ENCODE results near the gene GCGR. TPM values are rescaled to one million over a fixed set of nuclear protein-coding genes. Genes with fewer than 3 reads are reported as not detected.

Gene GCGR
- polyA plus RNA-seq, 4 donors, result 8.4 to 15.5 (median 13.0) TPM

DNA sequence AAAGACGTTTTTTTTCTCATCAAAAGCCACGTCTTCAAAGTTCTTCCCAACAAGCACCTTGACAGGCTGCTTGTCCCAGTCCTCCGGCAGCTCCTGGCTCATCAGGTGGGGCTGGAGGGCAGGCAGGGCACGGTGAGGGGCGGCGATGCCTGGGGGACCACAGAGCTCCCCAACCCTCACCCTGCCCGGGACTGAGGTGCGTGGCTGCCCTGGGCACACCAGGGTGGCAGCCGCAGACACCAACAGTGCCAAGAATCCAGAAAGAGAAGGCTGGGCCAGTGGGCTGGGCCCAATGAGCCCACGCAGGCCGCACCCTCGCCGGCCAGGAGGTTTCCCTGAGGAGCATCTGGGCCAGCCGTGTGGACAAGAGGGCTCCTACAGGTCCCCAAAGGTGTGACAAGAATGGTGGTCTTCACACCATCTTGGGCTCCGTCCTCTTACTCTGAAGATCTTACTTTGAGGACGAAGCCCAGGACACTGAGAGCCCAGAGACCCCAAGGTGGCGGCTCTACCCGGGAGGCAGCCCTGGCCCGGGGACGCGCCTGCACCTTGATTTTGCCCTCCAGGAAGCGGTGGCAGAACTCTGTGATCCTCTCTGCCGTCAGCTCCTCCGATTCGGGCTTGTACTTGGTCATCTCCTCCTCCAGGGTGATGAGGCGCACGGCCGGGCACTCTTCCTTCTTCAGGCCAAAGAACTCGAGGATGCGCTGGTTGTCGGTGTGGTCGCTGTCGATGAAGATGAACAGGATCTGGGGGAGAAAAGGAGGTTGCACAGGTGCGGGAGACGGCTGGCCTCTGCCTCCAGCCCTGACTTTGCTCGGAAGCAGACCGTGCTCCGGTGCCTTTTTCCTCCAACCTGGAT lies 42.2 kb downstream of the GCGR start:
- DNase-seq (ENCODE audit: low read depth in 4 of 4, low spot score in 3 of 4), result no peak

DNA sequence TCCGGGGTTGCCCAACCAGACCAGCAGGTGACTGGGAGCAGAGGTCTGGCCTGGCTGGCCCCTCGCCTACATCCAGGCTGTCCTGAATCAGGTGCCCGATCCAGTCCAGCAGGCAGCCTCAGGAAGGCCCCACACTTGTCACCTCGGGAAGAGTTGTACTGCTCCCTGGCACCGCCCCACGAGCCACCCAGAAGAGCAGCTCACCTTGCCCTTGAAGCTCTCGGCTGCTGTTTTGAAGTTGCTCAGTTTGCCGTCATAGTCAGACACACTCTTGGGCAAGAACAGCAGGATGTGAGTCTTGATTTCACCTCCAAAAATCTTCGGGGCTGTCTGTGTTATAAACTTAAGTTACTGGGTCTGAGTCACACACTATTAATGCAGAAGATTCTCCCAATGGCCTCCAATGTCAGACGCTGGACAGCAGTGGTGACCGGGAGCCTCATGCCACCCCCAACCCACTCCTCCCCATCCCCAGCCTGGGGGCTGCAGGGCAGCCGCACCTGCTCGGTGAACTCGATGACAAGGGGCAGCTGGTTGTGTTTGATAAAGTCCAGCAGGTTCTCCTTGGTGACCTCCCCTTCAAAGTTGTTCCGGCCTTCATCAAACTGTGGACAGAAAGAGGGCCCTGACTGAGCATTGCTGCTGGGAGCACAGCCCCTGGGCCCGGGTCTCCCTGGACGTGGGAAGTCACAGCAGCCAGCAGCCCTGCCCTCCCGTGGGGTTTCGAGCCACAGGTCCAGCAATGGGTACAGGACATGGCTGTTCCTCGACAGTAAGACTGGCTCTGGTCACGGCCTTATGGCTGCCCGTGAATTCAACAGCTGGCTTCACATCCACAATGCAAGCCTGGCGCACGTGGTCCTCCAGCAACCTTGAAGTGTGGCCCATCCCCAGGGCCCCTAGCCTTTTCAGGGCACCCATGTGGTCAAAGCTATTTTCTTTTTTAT lies 43.1 kb downstream of the GCGR start:
- DNase-seq (ENCODE audit: low read depth in 4 of 4, low spot score in 3 of 4), result no peak

DNA sequence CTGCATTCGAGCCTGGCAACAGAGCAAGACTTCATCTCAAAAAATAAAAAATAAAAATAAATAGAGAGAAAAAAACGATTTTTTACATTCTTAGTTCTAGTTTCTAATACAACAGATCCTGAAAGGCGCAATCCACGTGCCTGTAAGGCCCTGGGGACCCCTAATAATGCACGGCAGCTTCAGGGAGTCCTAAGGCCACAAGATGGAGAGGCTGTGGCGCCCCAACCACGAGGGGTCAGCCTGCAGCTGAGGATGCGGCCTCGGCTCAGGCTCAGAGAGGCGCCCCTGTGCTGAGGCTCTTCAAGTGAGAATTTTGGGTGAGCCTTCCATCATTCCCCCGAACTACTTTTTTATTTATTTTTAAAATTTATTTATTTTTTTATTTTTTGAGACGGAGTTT lies 45.5 kb downstream of the GCGR start:
- no peak for DNase-seq (ENCODE audit: low read depth in 4 of 4, low spot score in 3 of 4)

DNA sequence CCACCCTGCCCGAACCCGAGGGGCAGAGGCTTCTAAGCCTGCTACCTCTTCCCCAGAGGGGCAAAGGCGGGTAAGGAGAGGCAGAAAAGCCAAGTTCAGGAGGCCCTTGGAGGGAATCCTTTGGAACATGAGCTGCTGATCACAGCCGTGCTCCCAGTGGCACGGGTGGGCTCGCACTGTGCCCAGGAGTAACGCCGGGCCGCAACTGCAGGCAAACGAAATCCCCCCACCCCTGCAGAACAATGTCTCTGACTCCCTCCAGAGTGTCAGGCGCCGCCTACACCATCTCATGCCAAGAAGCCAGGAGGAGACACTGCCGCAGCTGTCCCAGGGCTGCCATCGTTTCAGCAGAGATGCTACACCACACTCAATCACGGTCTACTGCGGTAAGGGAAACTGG lies 47.5 kb downstream of the GCGR start:
- DNase-seq (ENCODE audit: low read depth in 4 of 4, low spot score in 3 of 4), result no peak

DNA sequence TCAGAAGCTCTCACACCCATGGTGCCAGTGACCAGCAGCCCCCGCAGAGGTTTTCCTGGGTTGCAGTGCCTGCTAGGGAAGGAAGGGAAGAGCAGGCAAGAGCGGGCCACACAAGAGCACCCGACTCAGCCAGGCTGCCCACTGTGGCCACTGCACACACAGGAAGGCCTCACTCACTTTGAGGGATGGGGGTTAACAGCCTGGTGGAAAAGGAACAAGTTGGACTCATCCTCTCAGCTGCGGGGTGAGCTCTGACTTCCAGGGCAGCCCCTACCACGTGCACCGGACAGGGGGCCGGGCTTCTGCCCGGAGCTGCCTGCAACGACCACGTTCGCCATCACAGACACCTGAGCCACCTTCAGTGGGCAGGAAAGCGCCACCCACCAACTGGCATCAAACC lies 48.3 kb downstream of the GCGR start:
- DNase-seq (ENCODE audit: low read depth in 4 of 4, low spot score in 3 of 4), result no peak

DNA sequence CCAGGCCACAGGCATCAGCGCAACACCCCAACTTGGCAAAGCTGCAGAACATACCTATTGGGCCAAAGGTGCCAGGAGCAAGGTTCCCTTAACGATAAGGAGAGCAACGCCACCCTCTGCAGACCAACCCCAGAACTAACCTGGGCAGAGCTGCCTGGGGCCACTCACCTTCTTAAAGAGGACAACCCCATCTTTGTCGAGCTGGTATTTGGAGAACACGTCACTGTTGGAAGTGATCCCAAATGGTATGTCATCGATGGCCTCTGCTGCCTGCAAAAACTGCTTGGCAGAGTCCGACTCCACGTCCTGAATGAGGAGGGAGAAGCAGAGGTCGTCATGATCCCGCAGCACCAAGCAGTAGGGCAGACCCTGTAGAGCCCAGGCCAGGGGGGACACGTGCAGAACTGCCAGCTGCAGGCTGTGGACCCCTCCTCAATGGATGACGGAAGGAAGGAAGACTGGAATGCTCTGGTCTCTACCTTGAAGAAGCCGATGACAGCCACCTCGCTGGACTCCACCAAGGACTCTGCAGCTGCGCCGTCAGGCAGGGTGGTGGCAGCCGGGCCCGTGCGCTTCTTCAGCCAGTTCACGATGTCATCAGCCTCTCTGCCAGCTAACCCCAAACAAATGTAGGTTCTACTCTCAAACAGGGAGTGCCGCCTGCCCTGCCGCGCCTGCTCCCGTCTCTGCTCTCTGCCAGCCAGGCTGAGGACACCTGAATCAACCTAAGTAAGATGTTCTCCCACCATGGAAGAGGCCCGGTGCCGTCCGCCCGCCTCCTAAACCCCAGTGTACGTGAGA lies 51.2 kb downstream of the GCGR start:
- DNase-seq (ENCODE audit: low read depth in 4 of 4, low spot score in 3 of 4), result no peak

DNA sequence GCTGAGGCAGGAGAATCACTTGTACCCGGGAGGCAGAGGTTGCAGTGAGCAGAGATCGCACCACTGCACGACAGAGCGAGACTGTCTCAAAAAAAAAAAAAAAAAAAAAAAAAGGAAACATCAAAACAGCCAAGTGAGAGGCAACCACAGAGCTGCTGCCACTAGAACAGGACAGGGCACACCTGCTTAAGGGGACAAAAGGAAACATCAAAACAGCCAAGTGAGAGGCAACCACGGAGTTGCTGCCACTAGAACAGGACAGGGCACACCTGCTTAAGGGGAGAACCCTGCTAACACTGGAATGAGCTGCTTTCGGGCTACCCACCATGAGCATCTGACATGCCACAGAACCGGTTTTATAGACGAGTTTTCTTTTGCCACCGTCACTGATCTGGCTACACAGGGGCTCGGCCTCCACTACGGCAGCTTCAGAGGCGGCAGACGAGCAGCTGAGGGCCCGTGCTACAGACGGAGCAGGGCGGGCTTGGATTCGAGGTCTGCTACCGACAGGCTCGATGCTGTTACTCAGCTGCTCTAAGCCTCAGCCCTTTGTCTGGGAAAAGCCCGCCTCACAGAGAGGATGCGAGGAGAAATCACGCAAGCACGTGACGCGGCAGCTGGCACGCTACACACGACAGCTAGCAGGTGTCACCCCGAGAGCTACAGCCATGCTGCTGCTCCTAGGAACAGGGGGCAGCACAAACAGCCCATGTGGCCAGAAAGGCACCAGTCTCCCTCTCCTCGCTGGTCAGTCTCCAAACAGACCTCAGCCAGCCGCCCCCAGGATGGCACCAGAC lies 54.4 kb downstream of the GCGR start:
- no peak for DNase-seq (ENCODE audit: low read depth in 4 of 4, low spot score in 3 of 4)

DNA sequence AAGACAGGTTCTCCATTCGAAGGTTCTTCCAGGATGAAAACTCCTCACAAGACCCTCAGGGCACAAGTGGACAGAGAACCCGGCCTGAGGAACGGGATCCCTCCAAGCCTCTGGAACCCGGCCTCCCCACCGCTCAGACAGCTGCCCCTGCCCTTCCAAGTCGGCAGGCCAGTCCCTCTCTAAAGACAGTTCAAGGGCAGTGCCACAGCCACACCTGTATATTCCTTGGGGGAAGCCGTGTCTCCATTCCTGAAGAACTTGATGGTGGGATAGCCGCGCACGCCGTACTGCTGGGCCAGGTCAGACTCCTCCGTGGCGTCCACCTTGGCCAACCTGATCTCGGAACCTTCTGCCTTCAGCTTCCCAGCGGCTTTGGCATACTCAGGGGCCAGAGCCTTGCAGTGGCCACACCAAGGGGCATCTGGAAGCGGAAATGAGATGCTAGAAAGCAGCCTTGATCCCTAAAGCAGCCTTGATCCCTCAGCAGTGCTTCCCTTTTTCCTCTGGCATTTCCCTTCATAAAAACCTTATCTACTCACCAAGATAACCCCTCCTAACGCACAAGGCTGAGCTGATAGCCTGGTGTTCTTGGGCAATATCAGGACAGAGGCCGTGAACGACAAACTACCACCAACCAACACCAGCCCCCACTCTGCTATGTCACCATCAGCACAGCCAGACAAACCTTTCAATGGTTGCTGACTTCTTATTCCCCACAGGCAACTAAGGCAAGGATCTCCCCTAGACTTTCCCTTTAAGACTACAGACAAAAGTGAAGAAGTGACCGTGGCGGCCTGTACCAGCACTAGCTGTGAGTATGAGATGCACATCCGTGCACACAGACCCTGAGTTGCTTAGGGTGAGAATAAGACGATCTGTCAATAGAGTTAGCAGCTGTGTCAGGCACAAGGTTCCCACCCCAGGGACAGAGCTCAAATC lies 55.3 kb downstream of the GCGR start:
- DNase-seq (ENCODE audit: low read depth in 4 of 4, low spot score in 3 of 4), result no peak

DNA sequence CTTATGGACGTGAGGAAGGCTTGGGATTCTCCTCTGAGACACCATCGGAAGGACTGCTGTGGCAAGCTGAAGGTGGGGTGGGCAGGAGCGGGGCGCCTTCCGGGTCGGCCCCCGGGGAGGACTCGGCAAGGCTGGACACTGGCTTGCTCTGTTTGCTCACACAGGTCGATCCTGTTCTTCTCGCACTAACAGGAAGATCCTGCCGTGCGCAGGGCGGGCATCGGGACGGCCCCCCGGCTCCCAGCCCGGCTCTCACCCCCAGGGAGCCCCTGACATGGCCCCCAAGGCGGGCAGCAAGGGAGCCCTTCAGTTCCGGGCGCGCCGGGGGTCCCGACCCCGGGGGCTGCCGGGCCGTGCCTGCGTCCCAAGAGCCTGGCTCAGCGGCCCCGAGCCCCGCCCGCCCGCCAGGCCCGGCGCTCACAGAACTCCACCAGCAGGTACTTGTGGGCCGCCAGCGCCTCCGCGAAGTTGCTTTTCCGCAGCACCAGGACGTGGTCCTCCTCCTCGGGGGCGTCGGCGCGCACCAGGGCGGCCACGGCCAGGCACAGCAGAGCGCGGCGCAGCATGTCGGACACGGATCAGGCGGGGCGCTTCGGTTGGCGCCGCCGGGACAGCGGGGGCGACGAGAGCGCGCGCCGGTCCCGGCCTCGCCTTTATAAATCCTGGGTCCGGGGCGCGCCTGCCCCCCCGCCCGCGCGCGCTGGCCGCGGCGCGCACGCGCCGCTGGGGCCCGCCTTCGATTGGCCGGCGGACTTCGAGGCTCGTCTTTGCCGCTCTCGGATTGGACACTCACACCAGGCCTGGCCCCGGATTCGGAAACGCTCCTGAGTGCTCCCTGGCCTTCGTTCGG lies 56.2 kb downstream of the GCGR start, which contains the start of gene P4HB:
TSS of gene P4HB (minus strand) at position 630 of the 850 bp plus-strand sequence. CDS start at position 566, 64 bp downstream.
- no peak for DNase-seq (ENCODE audit: low read depth in 4 of 4, low spot score in 3 of 4)

DNA sequence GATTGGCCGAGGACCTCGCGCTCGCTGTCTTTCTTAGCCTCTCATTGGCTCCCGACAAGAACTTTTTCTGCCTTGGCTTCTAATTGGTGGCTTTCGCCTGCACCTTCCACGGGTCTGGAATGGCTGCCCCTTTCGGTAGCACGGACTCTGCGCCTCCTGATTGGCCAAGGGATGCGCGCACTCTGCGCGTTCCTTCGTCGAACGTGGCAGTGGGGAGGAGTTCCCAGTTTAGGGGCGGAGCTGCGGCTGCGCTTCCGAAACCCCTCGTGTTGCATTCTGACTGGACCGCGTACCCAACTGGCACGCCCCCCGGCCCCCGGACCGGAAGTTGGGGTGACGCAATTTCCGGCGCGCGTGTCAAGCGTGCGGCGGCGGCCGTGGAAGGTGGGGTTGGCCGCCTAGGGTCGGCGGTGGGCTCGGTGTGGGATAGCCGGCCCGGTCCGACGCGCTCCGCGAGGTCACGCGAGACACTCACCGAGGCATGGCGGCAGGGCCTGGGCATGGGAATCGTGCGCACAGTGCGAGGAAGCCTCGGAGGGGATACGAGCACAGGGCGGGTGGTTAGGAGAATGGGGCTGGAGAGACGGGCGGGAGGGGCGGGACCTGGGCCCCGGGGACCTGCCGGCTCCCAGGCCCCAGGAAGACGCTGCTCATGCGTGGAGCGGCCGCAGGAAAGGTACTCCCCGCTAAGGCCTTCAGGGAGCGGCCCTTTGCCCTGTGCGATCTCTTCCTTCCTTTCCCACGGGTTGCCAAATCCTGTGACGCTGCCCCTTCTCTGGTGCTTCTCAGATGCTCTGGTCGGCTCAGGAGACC lies 57.0 kb downstream of the GCGR start:
- peak; percentile 100 for DNase-seq (ENCODE audit: low read depth in 4 of 4, low spot score in 3 of 4)

DNA sequence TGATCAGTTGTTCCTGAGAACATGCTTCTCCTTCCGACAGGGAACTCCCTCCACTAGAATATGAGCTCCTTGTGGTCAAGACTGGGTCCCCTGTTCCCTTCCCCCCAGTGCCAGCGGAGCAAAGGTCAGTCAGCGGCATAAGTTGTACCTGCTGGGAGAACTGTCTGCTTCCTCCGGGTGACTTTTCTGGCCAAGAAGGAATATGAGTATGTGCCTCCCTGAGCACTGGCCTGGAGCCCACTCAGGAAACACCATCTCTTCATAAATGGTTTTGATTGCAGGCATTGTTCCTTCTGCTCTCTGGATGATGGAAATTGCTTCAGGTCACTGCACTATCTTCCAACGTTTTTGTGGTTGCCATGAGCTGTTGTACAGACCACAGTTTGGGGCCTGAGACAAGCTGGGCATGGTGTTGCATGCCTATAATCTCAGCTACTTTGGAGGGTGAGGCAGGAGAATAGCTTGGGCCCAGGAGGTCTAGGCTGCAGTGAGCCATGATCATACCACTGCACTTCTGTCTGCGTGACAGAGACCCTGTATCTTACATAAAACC lies 59.2 kb downstream of the GCGR start:
- no peak for DNase-seq (ENCODE audit: low read depth in 4 of 4, low spot score in 3 of 4)

Other genes with a start within 250 kb of the GCGR start
- gene NPLOC4, start 167.0 kb upstream of the GCGR start, polyA plus RNA-seq (ENCODE audit: insufficient read length in 4 of 4), result 10 to 100 TPM; 53.1 to 60.3 (median 57.2) TPM
- 1 to 10 TPM; 2.5 to 5.0 (median 2.9) TPM for gene TSPAN10, start 167.0 kb upstream of the GCGR start, polyA plus RNA-seq (ENCODE audit: insufficient read length in 4 of 4)
- gene PDE6G, start 147.6 kb upstream of the GCGR start, polyA plus RNA-seq (ENCODE audit: insufficient read length in 4 of 4), result 10 to 100 TPM; 10.3 to 17.5 (median 15.2) TPM
- 10 to 100 TPM; 10.4 to 24.0 (median 15.9) TPM for gene OXLD1, start 137.5 kb upstream of the GCGR start, polyA plus RNA-seq (ENCODE audit: insufficient read length in 4 of 4)
- 10 to 100 TPM; 12.7 to 17.5 (median 14.1) TPM for gene CCDC137, start 137.4 kb upstream of the GCGR start, polyA plus RNA-seq (ENCODE audit: insufficient read length in 4 of 4)
- gene ARL16, start 120.4 kb upstream of the GCGR start, polyA plus RNA-seq (ENCODE audit: insufficient read length in 4 of 4), result 10 to 100 TPM; 36.9 to 49.1 (median 45.4) TPM
- gene HGS, start 120.1 kb upstream of the GCGR start, polyA plus RNA-seq (ENCODE audit: insufficient read length in 4 of 4), result 100 to 1,000 TPM in 1 of 4 donors, 10 to 100 TPM in 3; 94.3 to 104 (median 98.0) TPM
- 10 to 100 TPM; 41.0 to 68.1 (median 43.5) TPM for gene MRPL12, start 100.8 kb upstream of the GCGR start, polyA plus RNA-seq (ENCODE audit: insufficient read length in 4 of 4)
- 10 to 100 TPM; 12.5 to 23.3 (median 13.4) TPM for gene SLC25A10, start 91.9 kb upstream of the GCGR start, polyA plus RNA-seq (ENCODE audit: insufficient read length in 4 of 4)
- gene MCRIP1, start 29.1 kb downstream of the GCGR start, polyA plus RNA-seq (ENCODE audit: insufficient read length in 4 of 4), result 100 to 1,000 TPM in 1 of 4 donors, 10 to 100 TPM in 3; 75.3 to 135 (median 90.1) TPM
- under 1 TPM in 3 of 4 donors, not detected in 1; 0.18 to 0.36 (median 0.26) TPM for gene PPP1R27, start 30.9 kb downstream of the GCGR start, polyA plus RNA-seq (ENCODE audit: insufficient read length in 4 of 4)
- 100 to 1,000 TPM; 407 to 439 (median 410) TPM for gene P4HB, start 56.4 kb downstream of the GCGR start, polyA plus RNA-seq (ENCODE audit: insufficient read length in 4 of 4)
- 100 to 1,000 TPM; 166 to 199 (median 195) TPM for gene ARHGDIA, start 67.2 kb downstream of the GCGR start, polyA plus RNA-seq (ENCODE audit: insufficient read length in 4 of 4)
- 10 to 100 TPM; 72.0 to 93.8 (median 79.3) TPM for gene ALYREF, start 87.4 kb downstream of the GCGR start, polyA plus RNA-seq (ENCODE audit: insufficient read length in 4 of 4)
- gene ANAPC11, start 87.6 kb downstream of the GCGR start, polyA plus RNA-seq (ENCODE audit: insufficient read length in 4 of 4), result 100 to 1,000 TPM in 1 of 4 donors, 10 to 100 TPM in 3; 64.7 to 120 (median 81.9) TPM
- under 1 TPM; 0.32 to 1.00 (median 0.48) TPM for gene NPB, start 98.1 kb downstream of the GCGR start, polyA plus RNA-seq (ENCODE audit: insufficient read length in 4 of 4)
- gene PCYT2, start 107.2 kb downstream of the GCGR start, polyA plus RNA-seq (ENCODE audit: insufficient read length in 4 of 4), result 10 to 100 TPM; 44.0 to 53.7 (median 46.6) TPM
- gene SIRT7, start 114.0 kb downstream of the GCGR start, polyA plus RNA-seq (ENCODE audit: insufficient read length in 4 of 4), result 10 to 100 TPM; 11.4 to 15.0 (median 13.1) TPM
- gene MAFG, start 123.6 kb downstream of the GCGR start, polyA plus RNA-seq (ENCODE audit: insufficient read length in 4 of 4), result 10 to 100 TPM; 12.3 to 12.6 (median 12.3) TPM
- gene PYCR1, start 133.2 kb downstream of the GCGR start, polyA plus RNA-seq (ENCODE audit: insufficient read length in 4 of 4), result 10 to 100 TPM; 26.9 to 39.2 (median 28.6) TPM
- under 1 TPM in 3 of 4 donors, not detected in 1; 0.08 to 0.14 (median 0.11) TPM for gene MYADML2, start 143.1 kb downstream of the GCGR start, polyA plus RNA-seq (ENCODE audit: insufficient read length in 4 of 4)
- gene NOTUM, start 157.0 kb downstream of the GCGR start, polyA plus RNA-seq (ENCODE audit: insufficient read length in 4 of 4), result 1 to 10 TPM; 1.7 to 3.7 (median 2.4) TPM
- gene ASPSCR1, start 173.5 kb downstream of the GCGR start, polyA plus RNA-seq (ENCODE audit: insufficient read length in 4 of 4), result 10 to 100 TPM; 22.0 to 38.4 (median 24.1) TPM
- 10 to 100 TPM; 37.9 to 49.6 (median 41.8) TPM for gene CENPX, start 218.7 kb downstream of the GCGR start, polyA plus RNA-seq (ENCODE audit: insufficient read length in 4 of 4)
- gene LRRC45, start 219.2 kb downstream of the GCGR start, polyA plus RNA-seq (ENCODE audit: insufficient read length in 4 of 4), result 10 to 100 TPM; 10.8 to 16.4 (median 11.9) TPM
- 10 to 100 TPM in 3 of 4 donors, 1 to 10 TPM in 1; 10.0 to 17.7 (median 12.1) TPM for gene RAC3, start 227.5 kb downstream of the GCGR start, polyA plus RNA-seq (ENCODE audit: insufficient read length in 4 of 4)
- gene DCXR, start 233.5 kb downstream of the GCGR start, polyA plus RNA-seq (ENCODE audit: insufficient read length in 4 of 4), result 100 to 1,000 TPM in 1 of 4 donors, 10 to 100 TPM in 3; 75.7 to 111 (median 91.6) TPM
- 10 to 100 TPM; 39.7 to 59.1 (median 47.5) TPM for gene RFNG, start 247.7 kb downstream of the GCGR start, polyA plus RNA-seq (ENCODE audit: insufficient read length in 4 of 4)
- 100 to 1,000 TPM; 107 to 145 (median 110) TPM for gene GPS1, start 247.7 kb downstream of the GCGR start, polyA plus RNA-seq (ENCODE audit: insufficient read length in 4 of 4)

Data from right renal pelvis (tissue), 4 donors.